HepG2 (cell line): ENCODE results near the gene GRM8. TPM values are rescaled to one million over a fixed set of nuclear protein-coding genes. Genes with fewer than 3 reads are reported as not detected.

Experiments used
- ATAC-seq: fragments of 200-7000 bp; cut with Tn5 transposase; 3 replicates; pipeline ENCODE4 v1.9.1; 2020; ENCODE audit warnings: mild to moderate bottlenecking, moderate library complexity
- BruUV-seq: library from RNA; stranded (reverse); fragments of 400-500 nt; replicated peaks from 2 replicates; lab custom pipeline; 2021; lab: Mats Ljungman, UMichigan
- CTCF ChIA-PET: fragments of 300-600 bp; formaldehyde crosslinking; extraction: SDS; loops from one replicate; lab custom pipeline; 2021; ENCODE audit warnings: low total read pairs, inconsistent platforms, low intra/inter-chr PET ratio; lab: Yijun Ruan, JAX
- POLR2A ChIA-PET: fragments of 350-600 bp; sonication (Branson Sonifier 250); formaldehyde crosslinking; loops from one replicate; lab custom pipeline; 2020; ENCODE audit warnings: antibody characterized with exemption, inconsistent platforms; lab: Yijun Ruan, JAX
- DNase-seq: peaks from one replicate; pipeline ENCODE4 v3.0.0-alpha.2; 2015; ENCODE audit warnings: low spot score
- FAIRE-seq: peaks from 3 replicates; lab custom pipeline; 2011; peaks lifted over from hg19 to GRCh38; lab: Jason Lieb, UNC
- H2AFZ ChIP-seq: one replicate; pipeline ENCODE4 v1.6.1; 2011; ENCODE audit warnings: low read length, inconsistent platforms
- H3K27ac ChIP-seq: fragments of 300-600 bp; 3 replicates; pipeline ENCODE4 v1.8.0; 2011; ENCODE audit warnings: mixed run types, mild to moderate bottlenecking, mixed read lengths, low read length, inconsistent platforms; ENCODE audit not compliant: insufficient read depth; ENCODE audit errors: extremely low read length
- H3K27me3 ChIP-seq, 2 experiments: fragments of 200-600 bp in 1 of 2; 2 replicates in 1 of 2; 3 replicates in 1 of 2; pipeline versions ENCODE4 v1.6.0 to v1.8.0; 2011; ENCODE audit warnings: low read length in 2 of 2, mild to moderate bottlenecking in 2 of 2, moderate library complexity in 2 of 2, inconsistent platforms in 1 of 2; ENCODE audit not compliant: insufficient read depth in 2 of 2, control insufficient read depth in 1 of 2
- H3K36me3 ChIP-seq, 2 experiments: fragments of 200-600 bp in 1 of 2; replicated peaks in 1 of 2; 2 replicates in 1 of 2; 3 replicates in 1 of 2; pipeline versions ENCODE4 v1.5.1 to v1.8.0; 2011; ENCODE audit warnings: low read length in 2 of 2, inconsistent platforms in 1 of 2; ENCODE audit not compliant: insufficient read depth in 2 of 2, control insufficient read depth in 1 of 2
- H3K4me1 ChIP-seq: 2 replicates; pipeline ENCODE4 v1.5.1; 2012; ENCODE audit warnings: low read length, inconsistent platforms; ENCODE audit not compliant: insufficient read depth
- H3K4me2 ChIP-seq: 2 replicates; pipeline ENCODE4 v1.6.0; 2011; ENCODE audit warnings: low read depth, low read length, inconsistent platforms
- H3K4me3 ChIP-seq, 3 experiments: fragments of 200-600 bp in 1 of 3; sonication (generic), shearing (Covaris generic) in 1 of 3; replicated peaks in 1 of 3; 2 replicates each; pipeline ENCODE4 v1.5.1; 2011 to 2016; ENCODE audit warnings: low read length in 3 of 3, inconsistent platforms in 2 of 3, low read depth in 2 of 3, mild to moderate bottlenecking in 2 of 3, control low read depth in 1 of 3, mixed read lengths in 1 of 3; ENCODE audit not compliant: insufficient read depth in 1 of 3
- H3K79me2 ChIP-seq: one replicate; pipeline ENCODE4 v1.6.1; 2011; ENCODE audit warnings: low read length, inconsistent platforms; ENCODE audit not compliant: insufficient read depth
- H3K9ac ChIP-seq: 2 replicates; pipeline ENCODE4 v1.6.0; 2011; ENCODE audit warnings: mild to moderate bottlenecking, low read depth, low read length, inconsistent platforms; ENCODE audit not compliant: insufficient read depth
- H3K9me3 ChIP-seq: 2 replicates; pipeline ENCODE4 v1.5.1; 2012; ENCODE audit warnings: mild to moderate bottlenecking, low read length
- H4K20me1 ChIP-seq: 2 replicates; pipeline ENCODE4 v1.6.0; 2011; ENCODE audit warnings: inconsistent platforms, mild to moderate bottlenecking, low read length, moderate library complexity; ENCODE audit not compliant: insufficient read depth
- GTF2F1 ChIP-seq: fragments of 150-350 bp; IDR thresholded peaks from 2 replicates; pipeline ENCODE4 v1.6.1; 2014; ENCODE audit warnings: low read length
- KLF15 ChIP-seq: sonication (generic); formaldehyde crosslinking; IDR thresholded peaks from 2 replicates; pipeline ENCODE4 v1.8.1; 2023; ENCODE audit warnings: borderline replicate concordance, mild to moderate bottlenecking, inconsistent platforms, missing genetic modification reagents, mixed read lengths
- MZF1 ChIP-seq: sonication (generic); formaldehyde crosslinking; IDR thresholded peaks from 2 replicates; pipeline ENCODE4 v1.8.1; 2023; ENCODE audit warnings: mild to moderate bottlenecking, missing genetic modification reagents, borderline replicate concordance
- POLR2AphosphoS5 ChIP-seq: IDR thresholded peaks from 2 replicates; pipeline ENCODE4 v1.6.1; 2012; ENCODE audit warnings: low read depth, low read length
- POLR2G ChIP-seq: fragments of 200-400 bp; formaldehyde crosslinking; IDR thresholded peaks from 2 replicates; pipeline ENCODE4 v1.6.1; 2018; ENCODE audit warnings: mild to moderate bottlenecking, low read depth, low read length, moderate library complexity
- ZEB1 ChIP-seq: IDR thresholded peaks from 2 replicates; pipeline ENCODE4 v1.6.1; 2012; ENCODE audit warnings: mild to moderate bottlenecking, low read depth, inconsistent platforms; ENCODE audit not compliant: insufficient replicate concordance
- ZNF24 ChIP-seq: fragments of 450-650 bp; IDR thresholded peaks from 2 replicates; pipeline ENCODE4 v1.6.1; 2017; ENCODE audit warnings: antibody characterized with exemption, mild to moderate bottlenecking
- ZNF468 ChIP-seq: sonication (generic); formaldehyde crosslinking; IDR thresholded peaks from 2 replicates; pipeline ENCODE4 v1.8.0; 2022; ENCODE audit warnings: mild to moderate bottlenecking, moderate library complexity, missing genetic modification reagents
- ZNF546 ChIP-seq: sonication (generic); formaldehyde crosslinking; conservative IDR thresholded peaks from 2 replicates; pipeline ENCODE4 v1.8.1; 2023; ENCODE audit warnings: mild to moderate bottlenecking, missing genetic modification reagents
- ZNF558 ChIP-seq: sonication (generic); formaldehyde crosslinking; IDR thresholded peaks from 2 replicates; pipeline ENCODE4 v1.9.0; 2022; ENCODE audit warnings: mild to moderate bottlenecking, missing genetic modification reagents, borderline replicate concordance
- ZNF713 ChIP-seq: sonication (generic); formaldehyde crosslinking; IDR thresholded peaks from 2 replicates; pipeline ENCODE4 v1.4.0; 2020; ENCODE audit warnings: mild to moderate bottlenecking, missing genetic modification reagents
- ZZZ3 ChIP-seq: sonication (generic); formaldehyde crosslinking; IDR thresholded peaks from 2 replicates; pipeline ENCODE4 v1.4.0; 2020; ENCODE audit warnings: missing genetic modification reagents, mild to moderate bottlenecking, borderline replicate concordance
- WGBS: methylation state at CpG from one replicate; pipeline ENCODE4 v1.1.6; 2017; ENCODE audit warnings: low lambda C conversion rate; 5-methylcytosine and 5-hydroxymethylcytosine counted together
- in situ Hi-C: cut with HindIII; loops from 2 replicates; pipeline ENCODE4 v1.10.0; 2017; ENCODE audit warnings: low pct_unique_long_range_greater_than_20kb; ENCODE audit not compliant: extremely low pct_ligation_motif_present
- intact Hi-C: fragments of 100-400 bp; cut with micrococcal nuclease; formaldehyde crosslinking; loops from one replicate; pipeline ENCODE4 v1.10.0; 2022; ENCODE audit not compliant: unreplicated experiment
- polyA plus RNA-seq, 8 experiments: library from polyadenylated mRNA; depleted of rRNA in 3 of 8; stranded (reverse) in 7 of 8; unstranded in 1 of 8; fragments of >200 nt; fragmentation: Illumina TruSeq in 4 of 8; extraction: Trizol in 4 of 8; gene quantifications; 2 replicates each; pipeline versions ENCODE4 v1.2.1 to v1.2.3, GENCODE V29; 2011 to 2016; ENCODE audit warnings: low read depth in 4 of 8, missing spikeins in 1 of 8, mixed read lengths in 1 of 8; ENCODE audit not compliant: insufficient read depth in 1 of 8
- total RNA-seq, 5 experiments: library from RNA; depleted of rRNA; stranded (reverse); fragments of >200 nt; fragmentation: Illumina TruSeq; extraction: Trizol; gene quantifications; 2 replicates each; pipeline ENCODE4 v1.2.3, GENCODE V29; 2016; ENCODE audit warnings: low read depth in 1 of 5
- TF ChIP-seq, protein P1 (sequence below): sonication (generic); formaldehyde crosslinking; IDR thresholded peaks from 2 replicates; pipeline ENCODE4 v1.4.0; 2020; ENCODE audit warnings: mild to moderate bottlenecking, missing genetic modification reagents
- TF ChIP-seq, protein P2 (sequence below), 2 experiments: sonication (generic) in 1 of 2; formaldehyde crosslinking in 1 of 2; IDR thresholded peaks; 2 replicates each; pipeline versions ENCODE4 v1.5.1 to v1.6.1; 2011 to 2020; ENCODE audit warnings: borderline replicate concordance in 1 of 2, low read depth in 1 of 2, low read length in 1 of 2, mild to moderate bottlenecking in 1 of 2, missing genetic modification reagents in 1 of 2, moderate library complexity in 1 of 2
- TF ChIP-seq, protein P3 (sequence below): sonication (generic); formaldehyde crosslinking; IDR thresholded peaks from 2 replicates; pipeline ENCODE4 v1.8.0; 2022; ENCODE audit warnings: missing genetic modification reagents, mild to moderate bottlenecking, borderline replicate concordance

The GRM8 gene
- total and polyA plus RNA-seq, 2 of the 13 experiments (the other 11 are each of a cell fraction or from before 2014, with no cell fraction given), result not detected

DNA sequence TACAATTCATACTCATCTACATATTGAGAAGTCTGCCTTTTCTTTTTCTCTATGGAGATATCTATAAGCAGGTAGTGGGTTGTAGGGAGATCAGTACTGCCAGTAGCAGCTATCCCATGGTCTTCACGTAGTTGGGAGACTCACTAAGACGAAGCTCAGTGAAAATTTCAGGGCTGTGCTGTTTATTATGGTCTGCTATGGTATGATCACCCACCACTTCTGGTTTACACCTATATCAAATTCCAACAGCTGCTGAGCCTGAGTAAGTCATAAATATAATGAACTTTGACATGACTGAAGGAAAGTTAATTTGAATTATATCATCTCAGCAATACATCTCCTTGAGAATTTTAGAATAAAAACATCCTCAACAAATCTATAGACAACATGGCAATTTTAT, 741.7 kb downstream of the GRM8 start:
- in situ Hi-C loops (no loop called here), intact Hi-C loops (no loop called here)
- ChIA-PET POLR2A (no interaction called here), CTCF (no interaction called here)
- H3K9ac ChIP-seq, result no peak overlapping the region
- H2AFZ ChIP-seq, result no peak overlapping the region
- H3K9me3 ChIP-seq, result peaks cover 89% of the 10 kb centered on the region
- H3K27me3 ChIP-seq, result no peaks in the 10 kb centered on the region; a peak in 1 of 5 replicates
- H3K27ac ChIP-seq, result no peak overlapping the region
- no peak for DNase-seq
- no peaks in the 10 kb centered on the region for H4K20me1 ChIP-seq
- 0% methylated on average over 2 of the region's 2 CpGs for WGBS
- BruUV-seq, result no TSS peak
- no peak overlapping the region for H3K4me2 ChIP-seq
- no peak for FAIRE-seq
- no peaks in the 10 kb centered on the region for H3K4me1 ChIP-seq
- no peak for ATAC-seq
- no peaks in the 10 kb centered on the region for H3K79me2 ChIP-seq
- H3K36me3 ChIP-seq, result no peaks in the 10 kb centered on the region
- no peak overlapping the region for H3K4me3 ChIP-seq
- TF ChIP-seq MZF1 (CRISPR knock-in tag), result no peak
- no peak for TF ChIP-seq ZNF546 (CRISPR knock-in tag)
- no peak for TF ChIP-seq ZNF713 (CRISPR knock-in tag)
- TF ChIP-seq, protein P1, sequence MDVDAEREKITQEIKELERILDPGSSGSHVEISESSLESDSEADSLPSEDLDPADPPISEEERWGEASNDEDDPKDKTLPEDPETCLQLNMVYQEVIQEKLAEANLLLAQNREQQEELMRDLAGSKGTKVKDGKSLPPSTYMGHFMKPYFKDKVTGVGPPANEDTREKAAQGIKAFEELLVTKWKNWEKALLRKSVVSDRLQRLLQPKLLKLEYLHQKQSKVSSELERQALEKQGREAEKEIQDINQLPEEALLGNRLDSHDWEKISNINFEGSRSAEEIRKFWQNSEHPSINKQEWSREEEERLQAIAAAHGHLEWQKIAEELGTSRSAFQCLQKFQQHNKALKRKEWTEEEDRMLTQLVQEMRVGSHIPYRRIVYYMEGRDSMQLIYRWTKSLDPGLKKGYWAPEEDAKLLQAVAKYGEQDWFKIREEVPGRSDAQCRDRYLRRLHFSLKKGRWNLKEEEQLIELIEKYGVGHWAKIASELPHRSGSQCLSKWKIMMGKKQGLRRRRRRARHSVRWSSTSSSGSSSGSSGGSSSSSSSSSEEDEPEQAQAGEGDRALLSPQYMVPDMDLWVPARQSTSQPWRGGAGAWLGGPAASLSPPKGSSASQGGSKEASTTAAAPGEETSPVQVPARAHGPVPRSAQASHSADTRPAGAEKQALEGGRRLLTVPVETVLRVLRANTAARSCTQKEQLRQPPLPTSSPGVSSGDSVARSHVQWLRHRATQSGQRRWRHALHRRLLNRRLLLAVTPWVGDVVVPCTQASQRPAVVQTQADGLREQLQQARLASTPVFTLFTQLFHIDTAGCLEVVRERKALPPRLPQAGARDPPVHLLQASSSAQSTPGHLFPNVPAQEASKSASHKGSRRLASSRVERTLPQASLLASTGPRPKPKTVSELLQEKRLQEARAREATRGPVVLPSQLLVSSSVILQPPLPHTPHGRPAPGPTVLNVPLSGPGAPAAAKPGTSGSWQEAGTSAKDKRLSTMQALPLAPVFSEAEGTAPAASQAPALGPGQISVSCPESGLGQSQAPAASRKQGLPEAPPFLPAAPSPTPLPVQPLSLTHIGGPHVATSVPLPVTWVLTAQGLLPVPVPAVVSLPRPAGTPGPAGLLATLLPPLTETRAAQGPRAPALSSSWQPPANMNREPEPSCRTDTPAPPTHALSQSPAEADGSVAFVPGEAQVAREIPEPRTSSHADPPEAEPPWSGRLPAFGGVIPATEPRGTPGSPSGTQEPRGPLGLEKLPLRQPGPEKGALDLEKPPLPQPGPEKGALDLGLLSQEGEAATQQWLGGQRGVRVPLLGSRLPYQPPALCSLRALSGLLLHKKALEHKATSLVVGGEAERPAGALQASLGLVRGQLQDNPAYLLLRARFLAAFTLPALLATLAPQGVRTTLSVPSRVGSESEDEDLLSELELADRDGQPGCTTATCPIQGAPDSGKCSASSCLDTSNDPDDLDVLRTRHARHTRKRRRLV (CRISPR knock-in tag), result no peak
- TF ChIP-seq POLR2AphosphoS5, result no peak
- no peak for TF ChIP-seq ZZZ3 (CRISPR knock-in tag)
- TF ChIP-seq ZNF24, result no peak
- TF ChIP-seq, protein P2, sequence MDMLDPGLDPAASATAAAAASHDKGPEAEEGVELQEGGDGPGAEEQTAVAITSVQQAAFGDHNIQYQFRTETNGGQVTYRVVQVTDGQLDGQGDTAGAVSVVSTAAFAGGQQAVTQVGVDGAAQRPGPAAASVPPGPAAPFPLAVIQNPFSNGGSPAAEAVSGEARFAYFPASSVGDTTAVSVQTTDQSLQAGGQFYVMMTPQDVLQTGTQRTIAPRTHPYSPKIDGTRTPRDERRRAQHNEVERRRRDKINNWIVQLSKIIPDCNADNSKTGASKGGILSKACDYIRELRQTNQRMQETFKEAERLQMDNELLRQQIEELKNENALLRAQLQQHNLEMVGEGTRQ (IDR thresholded peaks at IDR 0.05; ENCODE audit: low read depth, low read length), result no peak
- TF ChIP-seq, protein P2 (CRISPR knock-in tag; IDR thresholded peaks at IDR 0.05; ENCODE audit: borderline replicate concordance), result no peak
- TF ChIP-seq, protein P3, sequence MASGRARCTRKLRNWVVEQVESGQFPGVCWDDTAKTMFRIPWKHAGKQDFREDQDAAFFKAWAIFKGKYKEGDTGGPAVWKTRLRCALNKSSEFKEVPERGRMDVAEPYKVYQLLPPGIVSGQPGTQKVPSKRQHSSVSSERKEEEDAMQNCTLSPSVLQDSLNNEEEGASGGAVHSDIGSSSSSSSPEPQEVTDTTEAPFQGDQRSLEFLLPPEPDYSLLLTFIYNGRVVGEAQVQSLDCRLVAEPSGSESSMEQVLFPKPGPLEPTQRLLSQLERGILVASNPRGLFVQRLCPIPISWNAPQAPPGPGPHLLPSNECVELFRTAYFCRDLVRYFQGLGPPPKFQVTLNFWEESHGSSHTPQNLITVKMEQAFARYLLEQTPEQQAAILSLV, result no peak
- no peak for TF ChIP-seq POLR2G
- no peak for TF ChIP-seq ZNF558 (CRISPR knock-in tag)
- TF ChIP-seq ZEB1, result no peak
- no peak for TF ChIP-seq GTF2F1
- no peak for TF ChIP-seq KLF15
- TF ChIP-seq ZNF468 (CRISPR knock-in tag), result no peak
